ENCODE data around the gene SLC22A8.

- TF ChIP-seq POLR2A (IDR thresholded peaks at IDR 0.05) (no peak), CTCF (IDR thresholded peaks at IDR 0.05 in 8 of 11, conservative IDR thresholded peaks at IDR 0.05 in 3 of 11) (no peak), POLR2AphosphoS5 (IDR thresholded peaks at IDR 0.05) (no peak)
These were observed 61.2 kb downstream of the SLC22A8 start for GRCh38 chr11:62954478-62954877.

Data from spleen (tissue), 7 donors.